GM23338 (cell line): ENCODE measurements around the gene GOLT1A.

Experiments
- CREB1 ChIP-seq: fragments of 250-450 bp; sonication (Bioruptor Pico); IDR thresholded peaks from 2 replicates; pipeline ENCODE4 v1.5.0; 2020; ENCODE audit warnings: low read depth, mild to moderate bottlenecking, moderate library complexity
- CTCF ChIP-seq, 2 experiments: fragments of 200-600 bp in 1 of 2; sonication (generic) in 1 of 2; conservative IDR thresholded peaks; 2 replicates each; pipeline versions ENCODE4 v1.5.1 to v1.6.1; 2016 to 2017; ENCODE audit warnings: antibody characterized with exemption in 2 of 2, low read depth in 2 of 2, mild to moderate bottlenecking in 2 of 2, moderate library complexity in 1 of 2
- ETS1 ChIP-seq: IDR thresholded peaks from 2 replicates; pipeline ENCODE4 v1.6.1; 2016; ENCODE audit warnings: antibody characterized with exemption
- EZH2 ChIP-seq: fragments of 200-600 bp; sonication (generic); IDR thresholded peaks from one replicate; pipeline ENCODE4 v1.8.0; 2017; ENCODE audit warnings: antibody characterized with exemption, mild to moderate bottlenecking, low read depth; ENCODE audit not compliant: unreplicated experiment
- EZH2phosphoT487 ChIP-seq: fragments of 200-600 bp; sonication (generic); IDR thresholded peaks from one replicate; pipeline ENCODE4 v1.8.1; 2018; ENCODE audit warnings: antibody characterized with exemption; ENCODE audit not compliant: unreplicated experiment
- JUNB ChIP-seq: IDR thresholded peaks from one replicate; pipeline ENCODE4 v1.6.1; 2016; ENCODE audit warnings: antibody characterized with exemption; ENCODE audit not compliant: unreplicated experiment
- NANOG ChIP-seq: IDR thresholded peaks from 2 replicates; pipeline ENCODE4 v1.6.1; 2016; ENCODE audit warnings: antibody characterized with exemption, borderline replicate concordance
- POLR2AphosphoS5 ChIP-seq: IDR thresholded peaks from 2 replicates; pipeline ENCODE4 v1.6.1; 2016; ENCODE audit warnings: antibody characterized with exemption, low read depth
- REST ChIP-seq: IDR thresholded peaks from one replicate; pipeline ENCODE4 v1.6.1; 2018; ENCODE audit warnings: antibody characterized with exemption; ENCODE audit not compliant: unreplicated experiment
- STAT1 ChIP-seq: IDR thresholded peaks from one replicate; pipeline ENCODE4 v1.6.1; 2016; ENCODE audit warnings: antibody characterized with exemption; ENCODE audit not compliant: unreplicated experiment
- ZNF114 ChIP-seq: fragments of 250-450 bp; sonication (Bioruptor Pico); IDR thresholded peaks from 2 replicates; pipeline ENCODE4 v1.5.0; 2020; ENCODE audit warnings: mild to moderate bottlenecking, moderate library complexity
- ZNF331 ChIP-seq: fragments of 250-450 bp; sonication (Bioruptor Pico); IDR thresholded peaks from 2 replicates; pipeline ENCODE4 v1.5.0; 2020; ENCODE audit warnings: low read depth, mild to moderate bottlenecking, moderate library complexity
- ZNF462 ChIP-seq: fragments of 250-450 bp; sonication (Bioruptor Pico); IDR thresholded peaks from 2 replicates; pipeline ENCODE4 v1.5.0; 2020; ENCODE audit warnings: mild to moderate bottlenecking, moderate library complexity

- TF ChIP-seq CTCF (conservative IDR thresholded peaks at IDR 0.05; ENCODE audit: low read depth in 2 of 2) (no peak), EZH2 (no peak), POLR2AphosphoS5 (no peak), ZNF331 (CRISPR knock-in tag) (no peak), REST (no peak), ZNF114 (CRISPR knock-in tag) (no peak), CREB1 (CRISPR knock-in tag) (no peak), NANOG (no peak), EZH2phosphoT487 (no peak), ETS1 (no peak), JUNB (no peak), ZNF462 (CRISPR knock-in tag) (no peak), STAT1 (no peak)
These were observed 43.9 kb downstream of the GOLT1A start for GRCh38 chr1:204169858-204170257.
